Uterus (tissue), 2 donors: ENCODE data around the gene IQSEC1.

Source experiments
- CTCF ChIP-seq, 4 experiments: fragments of 200-600 bp in 2 of 4; fragments of 450-650 bp in 2 of 4; sonication (generic) in 2 of 4; IDR thresholded peaks; one replicate each; pipeline ENCODE4 v1.5.1; 2016 to 2019; ENCODE audit warnings: antibody characterized with exemption in 4 of 4, mild to moderate bottlenecking in 2 of 4, moderate library complexity in 1 of 4
- POLR2A ChIP-seq, 2 donors: fragments of 450-650 bp; IDR thresholded peaks; one replicate each; pipeline ENCODE4 v1.6.1; 2016; ENCODE audit warnings: antibody characterized with exemption in 2 of 2, mild to moderate bottlenecking in 1 of 2, moderate library complexity in 1 of 2

GRCh38 chr3:13016083-13016720 is 57.0 kb downstream of the IQSEC1 start:
- TF ChIP-seq POLR2A (IDR thresholded peaks at IDR 0.05) = no peak
- TF ChIP-seq CTCF (IDR thresholded peaks at IDR 0.05) = no peak
